ENCODE data around the gene TULP4. TPM values are rescaled to one million over a fixed set of nuclear protein-coding genes. Genes with fewer than 3 reads are reported as not detected.

The TULP4 gene
- total RNA-seq, 1 donor from 2014 or later: 55.1 TPM

GRCh38 chr6:158357570-158358216, 45.4 kb downstream of the TULP4 start:
- DNase-seq (ENCODE audit: low read depth in 2 of 2): no peak

- DNase-seq (ENCODE audit: low read depth in 2 of 2): no peak
Observed at GRCh38 chr6:158358450-158359077, 46.3 kb downstream of the TULP4 start.

- no peak for DNase-seq (ENCODE audit: low read depth in 2 of 2)
Observed at GRCh38 chr6:158361068-158361467, 48.8 kb downstream of the TULP4 start.

GRCh38 chr6:158361961-158362669, 49.9 kb downstream of the TULP4 start:
- DNase-seq (ENCODE audit: low read depth in 2 of 2): no peak

GRCh38 chr6:158366363-158366762, 54.1 kb downstream of the TULP4 start:
- DNase-seq (ENCODE audit: low read depth in 2 of 2): no peak

- no peak for DNase-seq (ENCODE audit: low read depth in 2 of 2)
Observed at GRCh38 chr6:158367816-158368215, 55.6 kb downstream of the TULP4 start.

- no peak for DNase-seq (ENCODE audit: low read depth in 2 of 2)
Observed at GRCh38 chr6:158369241-158369640, 57.0 kb downstream of the TULP4 start.

GRCh38 chr6:158370805-158371204, 58.5 kb downstream of the TULP4 start:
- peak in 1 of 2 donors; percentile 10 for DNase-seq (ENCODE audit: low read depth in 2 of 2)

- DNase-seq (ENCODE audit: low read depth in 2 of 2): no peak
Observed at GRCh38 chr6:158371261-158371660, 59.0 kb downstream of the TULP4 start.

- DNase-seq (ENCODE audit: low read depth in 2 of 2): no peak
Observed at GRCh38 chr6:158372574-158372973, 60.3 kb downstream of the TULP4 start.

- DNase-seq (ENCODE audit: low read depth in 2 of 2): no peak
Observed at GRCh38 chr6:158373214-158373613, 60.9 kb downstream of the TULP4 start.

- no peak for DNase-seq (ENCODE audit: low read depth in 2 of 2)
Observed at GRCh38 chr6:158374020-158374419, 61.8 kb downstream of the TULP4 start.

- DNase-seq (ENCODE audit: low read depth in 2 of 2): no peak
Observed at GRCh38 chr6:158376631-158377081, 64.4 kb downstream of the TULP4 start.

GRCh38 chr6:158377860-158378259, 65.6 kb downstream of the TULP4 start:
- no peak for DNase-seq (ENCODE audit: low read depth in 2 of 2)

- DNase-seq (ENCODE audit: low read depth in 2 of 2): no peak
Observed at GRCh38 chr6:158379336-158379735, 67.1 kb downstream of the TULP4 start.

GRCh38 chr6:158381214-158381613, 68.9 kb downstream of the TULP4 start:
- DNase-seq (ENCODE audit: low read depth in 2 of 2): no peak

GRCh38 chr6:158382491-158382890, 70.2 kb downstream of the TULP4 start:
- DNase-seq (ENCODE audit: low read depth in 2 of 2): no peak

- DNase-seq (ENCODE audit: low read depth in 2 of 2): no peak
Observed at GRCh38 chr6:158383057-158383456, 70.8 kb downstream of the TULP4 start.

- no peak for DNase-seq (ENCODE audit: low read depth in 2 of 2)
Observed at GRCh38 chr6:158383542-158383941, 71.3 kb downstream of the TULP4 start.

- no peak for DNase-seq (ENCODE audit: low read depth in 2 of 2)
Observed at GRCh38 chr6:158384671-158385110, 72.4 kb downstream of the TULP4 start.

- DNase-seq (ENCODE audit: low read depth in 2 of 2): peak in 1 of 2 donors; percentile 30
Observed at GRCh38 chr6:158387036-158387435, 74.8 kb downstream of the TULP4 start.

GRCh38 chr6:158387578-158387977, 75.3 kb downstream of the TULP4 start:
- no peak for DNase-seq (ENCODE audit: low read depth in 2 of 2)

- DNase-seq (ENCODE audit: low read depth in 2 of 2): no peak
Observed at GRCh38 chr6:158388727-158389126, 76.5 kb downstream of the TULP4 start.
